Smooth muscle cell (in vitro differentiated cells): Measurements from ENCODE around the gene SRP68. TPM values are rescaled to one million over a fixed set of nuclear protein-coding genes. Genes with fewer than 3 reads are reported as not detected.

Source experiments
- DNase-seq: peaks from one replicate; lab custom pipeline; 2025; ENCODE audit not compliant: unreplicated experiment; lab: John Stamatoyannopoulos, UW
- H2AFZ ChIP-seq: fragments of 200-600 bp; sonication (generic); 2 replicates; pipeline ENCODE4 v1.6.0; 2016; ENCODE audit warnings: antibody characterized with exemption, low read depth, mild to moderate bottlenecking
- H3F3A ChIP-seq: fragments of 200-600 bp; sonication (generic); 2 replicates; pipeline ENCODE4 v1.6.0; 2017; ENCODE audit warnings: antibody characterized with exemption, low read depth
- H3K27ac ChIP-seq: fragments of 200-600 bp; sonication (generic); 2 replicates; pipeline ENCODE4 v1.5.1; 2016; ENCODE audit warnings: low read depth, mild to moderate bottlenecking
- H3K27me3 ChIP-seq: fragments of 200-600 bp; sonication (generic); 2 replicates; pipeline ENCODE4 v1.6.1; 2016; ENCODE audit warnings: low read depth, mild to moderate bottlenecking
- H3K36me3 ChIP-seq: fragments of 200-600 bp; sonication (generic); 2 replicates; pipeline ENCODE4 v1.5.1; 2016; ENCODE audit warnings: low read depth
- H3K4me1 ChIP-seq: fragments of 200-600 bp; sonication (generic); 2 replicates; pipeline ENCODE4 v1.5.1; 2016; ENCODE audit warnings: low read depth
- H3K4me2 ChIP-seq: fragments of 200-600 bp; sonication (generic); 2 replicates; pipeline ENCODE4 v1.6.0; 2016; ENCODE audit warnings: mild to moderate bottlenecking
- H3K4me3 ChIP-seq: fragments of 200-600 bp; sonication (generic); 2 replicates; pipeline ENCODE4 v1.5.1; 2016; ENCODE audit warnings: mild to moderate bottlenecking
- H3K79me2 ChIP-seq: fragments of 200-600 bp; sonication (generic); 2 replicates; pipeline ENCODE4 v1.6.0; 2016; ENCODE audit warnings: low read depth, mild to moderate bottlenecking
- H3K9ac ChIP-seq: fragments of 200-600 bp; sonication (generic); 2 replicates; pipeline ENCODE4 v1.6.0; 2016; ENCODE audit warnings: low read depth
- H3K9me3 ChIP-seq: fragments of 200-600 bp; sonication (generic); replicated peaks from 2 replicates; pipeline ENCODE4 v1.5.1; 2016; ENCODE audit warnings: low read depth
- H4K20me1 ChIP-seq: fragments of 200-600 bp; sonication (generic); 2 replicates; pipeline ENCODE4 v1.6.0; 2016; ENCODE audit warnings: low read depth
- WGBS: methylation state at CpG from one replicate; pipeline ENCODE4 v1.1.7; 2016; ENCODE audit warnings: low lambda C conversion rate; 5-methylcytosine and 5-hydroxymethylcytosine counted together
- polyA plus RNA-seq: library from polyadenylated mRNA; unstranded; fragments of >200 nt; fragmentation: Nextera tagmentation; extraction: Ambion mirVana; gene quantifications from 2 replicates; pipeline ENCODE4 v1.2.1, GENCODE V29; 2016
- total RNA-seq: library from RNA; depleted of rRNA; stranded (reverse); fragments of >200 nt; gene quantifications from 2 replicates; pipeline ENCODE4 v1.2.3, GENCODE V29; 2014
- TF ChIP-seq, protein P1 (sequence below): fragments of 200-600 bp; sonication (generic); IDR thresholded peaks from 2 replicates; pipeline ENCODE4 v1.5.1; 2017; ENCODE audit warnings: borderline replicate concordance, mild to moderate bottlenecking, antibody characterized with exemption; ENCODE audit not compliant: insufficient read depth, poor library complexity, severe bottlenecking

SRP68 gene
- total and polyA plus RNA-seq, 2 experiments from 2014 or later, result 67.5 to 96.3 TPM

DNA sequence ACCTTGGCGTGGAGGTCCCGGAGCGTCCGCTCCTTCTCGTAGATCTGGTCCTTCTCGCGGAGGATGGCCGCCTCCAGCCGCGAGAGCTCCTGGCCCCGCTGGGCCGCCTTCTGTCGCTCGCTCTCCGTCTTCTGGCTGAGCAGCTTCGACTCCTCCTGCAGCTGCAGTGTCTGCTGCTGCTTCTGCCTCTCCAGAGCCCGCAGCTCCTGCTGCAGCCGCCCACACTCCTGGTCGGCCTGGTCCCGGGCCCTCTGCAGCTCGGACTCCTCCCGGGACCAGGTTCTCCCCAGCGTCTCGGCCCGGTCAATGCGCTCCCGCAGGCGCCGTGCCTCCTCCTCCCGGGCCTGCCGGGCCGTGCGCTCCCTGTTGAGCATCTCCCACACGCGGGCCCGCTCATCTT lies 64.1 kb downstream of the SRP68 start:
- no peak overlapping the region for H3K4me2 ChIP-seq
- H2AFZ ChIP-seq, result no peak overlapping the region
- H3K79me2 ChIP-seq, result no peaks in the 10 kb centered on the region
- H3K27me3 ChIP-seq, result no peaks in the 10 kb centered on the region
- no peaks in the 10 kb centered on the region for H3K4me1 ChIP-seq
- H3K9me3 ChIP-seq, result no peaks in the 10 kb centered on the region
- H3F3A ChIP-seq, result no peaks in the 10 kb centered on the region
- H3K9ac ChIP-seq, result no peak overlapping the region
- H3K36me3 ChIP-seq, result no peaks in the 10 kb centered on the region
- H4K20me1 ChIP-seq, result no peaks in the 10 kb centered on the region
- no peak overlapping the region for H3K4me3 ChIP-seq
- WGBS, result 97% methylated on average over 35 of the region's 36 CpGs
- TF ChIP-seq, protein P1, sequence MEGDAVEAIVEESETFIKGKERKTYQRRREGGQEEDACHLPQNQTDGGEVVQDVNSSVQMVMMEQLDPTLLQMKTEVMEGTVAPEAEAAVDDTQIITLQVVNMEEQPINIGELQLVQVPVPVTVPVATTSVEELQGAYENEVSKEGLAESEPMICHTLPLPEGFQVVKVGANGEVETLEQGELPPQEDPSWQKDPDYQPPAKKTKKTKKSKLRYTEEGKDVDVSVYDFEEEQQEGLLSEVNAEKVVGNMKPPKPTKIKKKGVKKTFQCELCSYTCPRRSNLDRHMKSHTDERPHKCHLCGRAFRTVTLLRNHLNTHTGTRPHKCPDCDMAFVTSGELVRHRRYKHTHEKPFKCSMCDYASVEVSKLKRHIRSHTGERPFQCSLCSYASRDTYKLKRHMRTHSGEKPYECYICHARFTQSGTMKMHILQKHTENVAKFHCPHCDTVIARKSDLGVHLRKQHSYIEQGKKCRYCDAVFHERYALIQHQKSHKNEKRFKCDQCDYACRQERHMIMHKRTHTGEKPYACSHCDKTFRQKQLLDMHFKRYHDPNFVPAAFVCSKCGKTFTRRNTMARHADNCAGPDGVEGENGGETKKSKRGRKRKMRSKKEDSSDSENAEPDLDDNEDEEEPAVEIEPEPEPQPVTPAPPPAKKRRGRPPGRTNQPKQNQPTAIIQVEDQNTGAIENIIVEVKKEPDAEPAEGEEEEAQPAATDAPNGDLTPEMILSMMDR, result no peak
- DNase-seq, result no peak
- H3K27ac ChIP-seq, result no peak overlapping the region

DNA sequence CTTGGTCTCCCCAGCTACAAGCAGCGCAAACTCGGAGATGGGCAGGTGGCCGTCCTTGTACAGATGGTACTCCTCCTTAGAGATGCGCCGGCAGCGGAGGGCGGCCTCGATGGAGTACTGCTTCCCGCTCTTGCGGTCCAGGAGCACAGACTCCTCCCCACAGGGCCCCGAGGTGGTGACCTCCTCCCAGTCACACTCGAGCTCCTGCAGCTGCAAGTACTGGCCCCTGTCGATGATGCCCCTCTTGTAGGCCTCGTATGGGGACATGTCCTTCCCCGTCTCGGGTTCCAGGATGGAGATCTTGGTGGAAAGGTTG lies 64.5 kb downstream of the SRP68 start:
- Histone ChIP-seq H3K9ac (no peak overlapping the region), H3K27me3 (no peaks in the 10 kb centered on the region), H3K27ac (no peak overlapping the region), H2AFZ (no peak overlapping the region), H4K20me1 (no peaks in the 10 kb centered on the region), H3K79me2 (no peaks in the 10 kb centered on the region), H3K4me1 (no peaks in the 10 kb centered on the region), H3K36me3 (no peaks in the 10 kb centered on the region), H3K4me2 (no peak overlapping the region), H3K9me3 (no peaks in the 10 kb centered on the region), H3F3A (no peaks in the 10 kb centered on the region), H3K4me3 (no peak overlapping the region)
- no peak for DNase-seq
- TF ChIP-seq, protein P1, result no peak
- 93% methylated on average over 16 of the region's 16 CpGs for WGBS

DNA sequence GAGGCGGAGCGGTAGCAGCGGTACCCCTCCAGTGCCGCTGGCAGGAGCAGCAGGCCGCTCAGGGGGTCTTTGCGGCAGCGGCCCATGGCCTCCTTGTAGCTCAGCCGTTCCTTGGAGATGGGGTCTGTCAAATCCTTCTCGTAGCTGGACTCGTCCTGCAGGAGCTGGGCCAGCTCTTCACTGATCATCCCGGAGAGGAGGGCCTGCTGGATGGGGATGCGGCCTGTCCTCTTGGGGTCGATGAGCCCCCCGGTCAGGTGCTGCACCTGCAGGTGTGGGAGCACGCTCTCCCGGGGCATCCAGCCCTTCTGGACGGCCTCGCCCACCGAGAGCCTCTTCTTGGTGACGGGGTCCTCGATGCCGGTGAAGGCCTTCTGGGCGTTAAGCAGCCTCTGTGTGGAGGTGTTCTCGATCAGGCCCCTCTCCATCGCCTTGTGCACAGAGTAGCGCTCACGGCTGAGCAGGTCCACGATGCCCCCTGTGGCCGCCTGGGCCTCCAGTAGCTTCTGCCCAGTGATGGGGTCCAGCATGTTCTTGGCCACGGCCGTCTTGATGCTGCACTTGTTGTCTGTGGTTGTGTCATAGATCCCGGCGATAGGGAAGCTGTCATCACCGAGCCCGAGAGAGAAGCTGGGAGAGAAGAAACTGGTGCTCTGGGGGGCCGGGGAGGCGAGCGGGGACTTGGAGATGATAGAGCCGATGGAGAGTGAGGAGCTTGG lies 65.0 kb downstream of the SRP68 start:
- no peaks in the 10 kb centered on the region for H4K20me1 ChIP-seq
- WGBS, result 96% methylated on average over 39 of the region's 39 CpGs
- DNase-seq, result no peak
- no peak overlapping the region for H2AFZ ChIP-seq
- H3K4me2 ChIP-seq, result no peak overlapping the region
- H3K9me3 ChIP-seq, result no peaks in the 10 kb centered on the region
- no peak overlapping the region for H3K9ac ChIP-seq
- H3K27ac ChIP-seq, result no peak overlapping the region
- no peaks in the 10 kb centered on the region for H3F3A ChIP-seq
- H3K27me3 ChIP-seq, result no peaks in the 10 kb centered on the region
- no peaks in the 10 kb centered on the region for H3K79me2 ChIP-seq
- TF ChIP-seq, protein P1, result no peak
- H3K36me3 ChIP-seq, result no peaks in the 10 kb centered on the region
- no peaks in the 10 kb centered on the region for H3K4me1 ChIP-seq
- no peak overlapping the region for H3K4me3 ChIP-seq
